SK-N-SH (cell line): ENCODE results near the gene CUBN.

Source experiments
- MXI1 ChIP-seq: IDR thresholded peaks from 2 replicates; pipeline ENCODE4 v1.6.1; 2012; ENCODE audit warnings: mild to moderate bottlenecking, low read depth, low read length, improper control_type of control experiment
- USF2 ChIP-seq: fragments of 150-350 bp; IDR thresholded peaks from 2 replicates; pipeline ENCODE4 v1.6.1; 2017; ENCODE audit warnings: antibody characterized with exemption, low read length, low read depth, borderline replicate concordance
- YY1 ChIP-seq: IDR thresholded peaks from 2 replicates; pipeline ENCODE4 v1.4.0; 2012; ENCODE audit warnings: low read depth, mild to moderate bottlenecking
- TF ChIP-seq, protein P1 (sequence below): fragments of 200-600 bp; sonication (generic); IDR thresholded peaks from 2 replicates; pipeline ENCODE4 v1.6.1; 2017; ENCODE audit warnings: antibody characterized with exemption, mild to moderate bottlenecking, moderate library complexity
- TF ChIP-seq, protein P2 (sequence below): IDR thresholded peaks from 2 replicates; pipeline ENCODE4 v1.6.1; 2012; ENCODE audit warnings: mild to moderate bottlenecking, low read depth, low read length, moderate library complexity

- TF ChIP-seq, protein P1, sequence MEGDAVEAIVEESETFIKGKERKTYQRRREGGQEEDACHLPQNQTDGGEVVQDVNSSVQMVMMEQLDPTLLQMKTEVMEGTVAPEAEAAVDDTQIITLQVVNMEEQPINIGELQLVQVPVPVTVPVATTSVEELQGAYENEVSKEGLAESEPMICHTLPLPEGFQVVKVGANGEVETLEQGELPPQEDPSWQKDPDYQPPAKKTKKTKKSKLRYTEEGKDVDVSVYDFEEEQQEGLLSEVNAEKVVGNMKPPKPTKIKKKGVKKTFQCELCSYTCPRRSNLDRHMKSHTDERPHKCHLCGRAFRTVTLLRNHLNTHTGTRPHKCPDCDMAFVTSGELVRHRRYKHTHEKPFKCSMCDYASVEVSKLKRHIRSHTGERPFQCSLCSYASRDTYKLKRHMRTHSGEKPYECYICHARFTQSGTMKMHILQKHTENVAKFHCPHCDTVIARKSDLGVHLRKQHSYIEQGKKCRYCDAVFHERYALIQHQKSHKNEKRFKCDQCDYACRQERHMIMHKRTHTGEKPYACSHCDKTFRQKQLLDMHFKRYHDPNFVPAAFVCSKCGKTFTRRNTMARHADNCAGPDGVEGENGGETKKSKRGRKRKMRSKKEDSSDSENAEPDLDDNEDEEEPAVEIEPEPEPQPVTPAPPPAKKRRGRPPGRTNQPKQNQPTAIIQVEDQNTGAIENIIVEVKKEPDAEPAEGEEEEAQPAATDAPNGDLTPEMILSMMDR: no peak
- no peak for TF ChIP-seq USF2
- no peak for TF ChIP-seq YY1
- TF ChIP-seq, protein P2, sequence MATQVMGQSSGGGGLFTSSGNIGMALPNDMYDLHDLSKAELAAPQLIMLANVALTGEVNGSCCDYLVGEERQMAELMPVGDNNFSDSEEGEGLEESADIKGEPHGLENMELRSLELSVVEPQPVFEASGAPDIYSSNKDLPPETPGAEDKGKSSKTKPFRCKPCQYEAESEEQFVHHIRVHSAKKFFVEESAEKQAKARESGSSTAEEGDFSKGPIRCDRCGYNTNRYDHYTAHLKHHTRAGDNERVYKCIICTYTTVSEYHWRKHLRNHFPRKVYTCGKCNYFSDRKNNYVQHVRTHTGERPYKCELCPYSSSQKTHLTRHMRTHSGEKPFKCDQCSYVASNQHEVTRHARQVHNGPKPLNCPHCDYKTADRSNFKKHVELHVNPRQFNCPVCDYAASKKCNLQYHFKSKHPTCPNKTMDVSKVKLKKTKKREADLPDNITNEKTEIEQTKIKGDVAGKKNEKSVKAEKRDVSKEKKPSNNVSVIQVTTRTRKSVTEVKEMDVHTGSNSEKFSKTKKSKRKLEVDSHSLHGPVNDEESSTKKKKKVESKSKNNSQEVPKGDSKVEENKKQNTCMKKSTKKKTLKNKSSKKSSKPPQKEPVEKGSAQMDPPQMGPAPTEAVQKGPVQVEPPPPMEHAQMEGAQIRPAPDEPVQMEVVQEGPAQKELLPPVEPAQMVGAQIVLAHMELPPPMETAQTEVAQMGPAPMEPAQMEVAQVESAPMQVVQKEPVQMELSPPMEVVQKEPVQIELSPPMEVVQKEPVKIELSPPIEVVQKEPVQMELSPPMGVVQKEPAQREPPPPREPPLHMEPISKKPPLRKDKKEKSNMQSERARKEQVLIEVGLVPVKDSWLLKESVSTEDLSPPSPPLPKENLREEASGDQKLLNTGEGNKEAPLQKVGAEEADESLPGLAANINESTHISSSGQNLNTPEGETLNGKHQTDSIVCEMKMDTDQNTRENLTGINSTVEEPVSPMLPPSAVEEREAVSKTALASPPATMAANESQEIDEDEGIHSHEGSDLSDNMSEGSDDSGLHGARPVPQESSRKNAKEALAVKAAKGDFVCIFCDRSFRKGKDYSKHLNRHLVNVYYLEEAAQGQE: no peak
- TF ChIP-seq MXI1: no peak
Observed at GRCh38 chr10:16799621-16800020, 330.0 kb downstream of the CUBN start.
